Breast epithelium (tissue), 3 donors: ENCODE data around the gene IGFBPL1.

Experiments used
- CTCF ChIP-seq, 3 donors: fragments of 450-650 bp; IDR thresholded peaks; one replicate each; pipeline ENCODE4 v1.5.1; 2016 to 2017; ENCODE audit warnings: antibody characterized with exemption in 3 of 3, mild to moderate bottlenecking in 3 of 3, moderate library complexity in 3 of 3
- POLR2A ChIP-seq: fragments of 450-650 bp; IDR thresholded peaks from one replicate; pipeline ENCODE4 v1.6.1; 2016; ENCODE audit warnings: antibody characterized with exemption, mild to moderate bottlenecking, moderate library complexity

- no peak for TF ChIP-seq POLR2A
- TF ChIP-seq CTCF (IDR thresholded peaks at IDR 0.05) = no peak
These were observed 10.1 kb downstream of the IGFBPL1 start for GRCh38 chr9:38414040-38414723.
